IMR-90 (cell line): ENCODE measurements around the gene KCNQ5. TPM values are rescaled to one million over a fixed set of nuclear protein-coding genes. Genes with fewer than 3 reads are reported as not detected.

Experiments used
- ATAC-seq: fragments of 200-7000 bp; cut with Tn5 transposase; 2 replicates; pipeline ENCODE4 v1.9.1; 2020; ENCODE audit warnings: low read depth, mild to moderate bottlenecking, moderate library complexity
- BruUV-seq: library from RNA; stranded (reverse); fragments of 400-500 nt; replicated peaks from 2 replicates; lab custom pipeline; 2021; lab: Mats Ljungman, UMichigan
- CTCF ChIA-PET: fragments of 300-600 bp; formaldehyde crosslinking; extraction: SDS; loops from one replicate; lab custom pipeline; 2021; ENCODE audit warnings: antibody characterized with exemption; lab: Yijun Ruan, JAX
- POLR2A ChIA-PET: fragments of 300-600 bp; sonication (Branson Sonifier 250); formaldehyde crosslinking; loops from one replicate; lab custom pipeline; 2022; ENCODE audit warnings: antibody characterized with exemption; ENCODE audit not compliant: unreplicated experiment; lab: Charles Lee
- DNase-seq: peaks from one replicate; pipeline ENCODE4 v3.0.0; 2013
- H2AFZ ChIP-seq: replicated peaks from 2 replicates; pipeline ENCODE3; 2013; ENCODE audit warnings: low read length, mild to moderate bottlenecking; ENCODE audit not compliant: poor library complexity
- H2AK5ac ChIP-seq: 2 replicates; pipeline ENCODE4 v1.6.1; 2013; ENCODE audit warnings: low read depth, low read length, inconsistent platforms
- H2AK9ac ChIP-seq: replicated peaks from 2 replicates; pipeline ENCODE3; 2013; ENCODE audit warnings: mild to moderate bottlenecking, low read depth, low read length, moderate library complexity; ENCODE audit not compliant: poor library complexity
- H2BK120ac ChIP-seq: 2 replicates; pipeline ENCODE4 v1.6.1; 2013; ENCODE audit warnings: low read depth, low read length, inconsistent platforms
- H2BK15ac ChIP-seq: 3 replicates; pipeline ENCODE4 v1.6.1; 2013; ENCODE audit warnings: low read depth, low read length, inconsistent platforms
- H2BK20ac ChIP-seq: 2 replicates; pipeline ENCODE4 v1.6.1; 2013; ENCODE audit warnings: low read depth, mild to moderate bottlenecking, inconsistent platforms, low read length, moderate library complexity
- H2BK5ac ChIP-seq: 2 replicates; pipeline ENCODE4 v1.6.1; 2013; ENCODE audit warnings: mild to moderate bottlenecking, low read depth, low read length, inconsistent platforms; ENCODE audit not compliant: poor library complexity, severe bottlenecking
- H3K14ac ChIP-seq: replicated peaks from 2 replicates; pipeline ENCODE4 v1.6.1; 2013; ENCODE audit warnings: low read depth, low read length, inconsistent platforms
- H3K18ac ChIP-seq: 2 replicates; pipeline ENCODE4 v1.6.1; 2013; ENCODE audit warnings: low read depth, low read length, control low read depth
- H3K23ac ChIP-seq: 2 replicates; pipeline ENCODE4 v1.6.1; 2013; ENCODE audit warnings: low read depth, low read length, inconsistent platforms
- H3K27ac ChIP-seq: 2 replicates; pipeline ENCODE4 v1.5.1; 2013; ENCODE audit warnings: mild to moderate bottlenecking, control low read depth, low read length; ENCODE audit not compliant: insufficient read depth
- H3K27me3 ChIP-seq: 2 replicates; pipeline ENCODE4 v1.6.1; 2013; ENCODE audit warnings: low read length; ENCODE audit not compliant: control insufficient read depth, insufficient read depth
- H3K36me3 ChIP-seq: 2 replicates; pipeline ENCODE4 v1.6.1; 2013; ENCODE audit warnings: low read length, mixed read lengths; ENCODE audit not compliant: control insufficient read depth, insufficient read depth
- H3K4ac ChIP-seq: 2 replicates; pipeline ENCODE4 v1.6.1; 2013; ENCODE audit warnings: low read depth, low read length, inconsistent platforms
- H3K4me1 ChIP-seq: 2 replicates; pipeline ENCODE4 v1.6.1; 2013; ENCODE audit warnings: low read length, mixed read lengths; ENCODE audit not compliant: control insufficient read depth, insufficient read depth
- H3K4me2 ChIP-seq: 2 replicates; pipeline ENCODE4 v1.6.1; 2013; ENCODE audit warnings: low read depth, mild to moderate bottlenecking, control low read depth, low read length, moderate library complexity
- H3K4me3 ChIP-seq: 2 replicates; pipeline ENCODE4 v1.5.1; 2013; ENCODE audit warnings: low read depth, mild to moderate bottlenecking, control low read depth, low read length, moderate library complexity; ENCODE audit not compliant: insufficient read depth
- H3K56ac ChIP-seq: 2 replicates; pipeline ENCODE4 v1.6.1; 2013; ENCODE audit warnings: low read length, inconsistent platforms; ENCODE audit not compliant: insufficient read depth; ENCODE audit errors: extremely low read depth
- H3K79me1 ChIP-seq, 2 experiments: 2 replicates each; pipeline ENCODE4 v1.6.1; 2013; ENCODE audit warnings: low read length in 2 of 2, inconsistent platforms in 1 of 2, low read depth in 1 of 2
- H3K9ac ChIP-seq: 2 replicates; pipeline ENCODE4 v1.6.1; 2013; ENCODE audit warnings: low read depth, low read length, control low read depth
- H3K9me1 ChIP-seq: 2 replicates; pipeline ENCODE4 v1.6.1; 2013; ENCODE audit warnings: low read length, inconsistent platforms; ENCODE audit not compliant: insufficient read depth
- H3K9me3 ChIP-seq: 2 replicates; pipeline ENCODE4 v1.6.1; 2013; ENCODE audit warnings: low read length; ENCODE audit not compliant: control insufficient read depth, insufficient read depth
- H4K20me1 ChIP-seq: 2 replicates; pipeline ENCODE4 v1.6.1; 2013; ENCODE audit warnings: low read length, inconsistent platforms; ENCODE audit not compliant: insufficient read depth
- H4K5ac ChIP-seq: 2 replicates; pipeline ENCODE4 v1.6.1; 2013; ENCODE audit warnings: mild to moderate bottlenecking, low read depth, low read length, control low read depth
- H4K8ac ChIP-seq, 2 experiments: 2 replicates each; pipeline ENCODE4 v1.6.1; 2013; ENCODE audit warnings: low read depth in 2 of 2, low read length in 2 of 2, control low read depth in 1 of 2, inconsistent platforms in 1 of 2
- H4K91ac ChIP-seq: 2 replicates; pipeline ENCODE4 v1.6.1; 2013; ENCODE audit warnings: low read depth, low read length, inconsistent platforms; ENCODE audit not compliant: insufficient read depth
- BHLHE40 ChIP-seq: fragments of 150-350 bp; IDR thresholded peaks from 2 replicates; pipeline ENCODE4 v1.6.1; 2016; ENCODE audit warnings: mild to moderate bottlenecking, low read depth, low read length
- CEBPB ChIP-seq: IDR thresholded peaks from 2 replicates; pipeline ENCODE4 v1.6.1; 2012; ENCODE audit warnings: low read depth, low read length, improper control_type of control experiment
- FOS ChIP-seq: fragments of 150-350 bp; IDR thresholded peaks from 2 replicates; pipeline ENCODE4 v1.6.1; 2016; ENCODE audit warnings: low read depth, low read length
- MAFK ChIP-seq: IDR thresholded peaks from 2 replicates; pipeline ENCODE4 v1.6.1; 2012; ENCODE audit warnings: low read depth, low read length, improper control_type of control experiment
- WGBS, 2 experiments: methylation state at CpG; one replicate each; pipeline versions ENCODE4 v1.1.5 to v1.1.7; 2013; ENCODE audit warnings: missing lambda C conversion rate in 2 of 2; ENCODE audit not compliant: insufficient read length in 1 of 2; ENCODE audit errors: extremely low coverage in 2 of 2; 5-methylcytosine and 5-hydroxymethylcytosine counted together
- dilution Hi-C: fragments of 300-500 bp; cut with HindIII; formaldehyde crosslinking; loops from one replicate; pipeline ENCODE4 v1.14.3; 2018; ENCODE audit warnings: low sequenced_read_pairs; ENCODE audit not compliant: unreplicated experiment
- in situ Hi-C: fragments of 300-500 bp; cut with MboI; formaldehyde crosslinking; loops from 3 replicates; pipeline ENCODE4 v1.14.3; 2019; ENCODE audit warnings: low sequenced_read_pairs, inconsistent platforms, mixed read lengths
- intact Hi-C: fragments of 100-400 bp; cut with micrococcal nuclease; formaldehyde crosslinking; loops from 2 replicates; pipeline ENCODE4 v1.10.0; 2022
- polyA plus RNA-seq, 3 experiments: library from polyadenylated mRNA; depleted of rRNA; stranded (reverse); fragments of >200 nt; gene quantifications; 2 replicates each; pipeline ENCODE4 v1.2.3, GENCODE V29; 2012; ENCODE audit warnings: low replicate concordance in 1 of 3
- total RNA-seq: library from RNA; depleted of rRNA; stranded (reverse); fragments of >200 nt; gene quantifications from 2 replicates; pipeline ENCODE4 v1.2.3, GENCODE V29; 2012

KCNQ5 gene
- total and polyA plus RNA-seq, 2 of the 4 experiments (the other 2 are of a cell fraction), result 0.75 to 1.3 TPM

GRCh38 chr6:73234733-73235132 is 612.9 kb downstream of the KCNQ5 start:
- H3K4ac ChIP-seq, result peak overlapping the region; percentile 24
- H3K23ac ChIP-seq, result no peak overlapping the region
- no TSS peak for BruUV-seq
- no peak overlapping the region for H3K4me2 ChIP-seq
- peaks cover 4% of the 10 kb centered on the region for H3K4me1 ChIP-seq
- POLR2A ChIA-PET, result no interaction called here
- CTCF ChIA-PET, result no interaction called here
- H2BK20ac ChIP-seq, result peak overlapping the region; percentile 15; the same call in 1 of the 2 replicates
- H2BK15ac ChIP-seq, result 0 out of 3 replicates have a peak overlapping the region, but pooled peaks have one; percentile 26
- H2BK5ac ChIP-seq, result peak overlapping the region; percentile 48
- no peaks in the 10 kb centered on the region for H4K20me1 ChIP-seq
- peak; percentile 87 for DNase-seq
- H4K8ac ChIP-seq, result peak overlapping the region in 1 of 2 experiments; percentile 2; a peak in 2 of 4 replicates
- H3K56ac ChIP-seq, result no peak overlapping the region
- ATAC-seq, result peak; percentile 61
- no peaks in the 10 kb centered on the region for H3K36me3 ChIP-seq
- in situ Hi-C loops, result no loop called here
- no CpG with 5 or more reads among the region's 1 CpG for WGBS, 2 experiments
- H4K5ac ChIP-seq, result no peak overlapping the region
- peak overlapping the region; percentile 4 for H2BK120ac ChIP-seq
- H3K18ac ChIP-seq, result peak overlapping the region; percentile 75; the same call in 1 of the 2 replicates
- H2AK9ac ChIP-seq, result no peak overlapping the region
- no peak overlapping the region for H3K9ac ChIP-seq
- H3K27ac ChIP-seq, result peak overlapping the region; percentile 82
- H3K9me3 ChIP-seq, result no peaks in the 10 kb centered on the region
- peak overlapping the region; percentile 32; the same call in 1 of the 2 replicates for H4K91ac ChIP-seq
- no peaks in the 10 kb centered on the region for H3K9me1 ChIP-seq
- peak; percentile 57 for TF ChIP-seq BHLHE40
- peak; percentile 92 for TF ChIP-seq CEBPB
- no peak for TF ChIP-seq MAFK
- TF ChIP-seq FOS, result peak; percentile 65
- H3K14ac ChIP-seq, result 0 out of 2 replicates have a peak overlapping the region, but pooled peaks have one; percentile 20
- no peaks in the 10 kb centered on the region for H3K79me1 ChIP-seq
- H2AK5ac ChIP-seq, result no peak overlapping the region; the same call in 1 of the 2 replicates
- intact Hi-C loops, result no loop called here
- H3K27me3 ChIP-seq, result no peaks in the 10 kb centered on the region
- no peak overlapping the region for H2AFZ ChIP-seq
- H3K4me3 ChIP-seq, result no peak overlapping the region
- dilution Hi-C loops, result no loop called here
